Cardiac muscle cell (in vitro differentiated cells and primary cell): Measurements from ENCODE around the gene KDM1A. TPM values are rescaled to one million over a fixed set of nuclear protein-coding genes. Genes with fewer than 3 reads are reported as not detected.

Experiments
- DNase-seq, 2 donors: peaks; one replicate each; pipeline versions ENCODE4 v3.0.0 to v3.0.0-alpha.2; 2010 to 2017; ENCODE audit warnings: low read depth in 1 of 2, low spot score in 1 of 2
- H3K27ac ChIP-seq: fragments of 200-600 bp; sonication (generic); 2 replicates; pipeline ENCODE4 v1.5.1; 2016
- H3K27me3 ChIP-seq: fragments of 200-600 bp; sonication (generic); 2 replicates; pipeline ENCODE4 v1.6.0; 2016; ENCODE audit warnings: control low read depth
- H3K36me3 ChIP-seq: fragments of 200-600 bp; sonication (generic); 2 replicates; pipeline ENCODE4 v1.5.1; 2016; ENCODE audit warnings: control low read depth
- H3K4me1 ChIP-seq: fragments of 200-600 bp; sonication (generic); 2 replicates; pipeline ENCODE4 v1.8.1; 2017; ENCODE audit warnings: low read depth, mild to moderate bottlenecking, mixed run types
- H3K4me3 ChIP-seq: fragments of 200-600 bp; sonication (generic); 2 replicates; pipeline ENCODE4 v1.5.1; 2016; ENCODE audit warnings: mild to moderate bottlenecking
- H3K9me3 ChIP-seq: fragments of 200-600 bp; sonication (generic); 2 replicates; pipeline ENCODE4 v1.5.1; 2017; ENCODE audit warnings: low read depth, mild to moderate bottlenecking, control low read depth
- polyA plus RNA-seq: library from polyadenylated mRNA; unstranded; fragments of >200 nt; fragmentation: Nextera tagmentation; extraction: Ambion mirVana; gene quantifications from 2 replicates; pipeline ENCODE4 v1.2.1, GENCODE V29; 2016
- total RNA-seq: library from RNA; depleted of rRNA; stranded (reverse); fragments of >200 nt; gene quantifications from 2 replicates; pipeline ENCODE4 v1.2.3, GENCODE V29; 2016
- TF ChIP-seq, protein P1 (sequence below): IDR thresholded peaks from 2 replicates; pipeline ENCODE4 v1.5.1; 2012; ENCODE audit warnings: low read depth, mild to moderate bottlenecking, low read length

The KDM1A gene
- total and polyA plus RNA-seq, 2 experiments from 2014 or later = 138 to 168 TPM

DNA sequence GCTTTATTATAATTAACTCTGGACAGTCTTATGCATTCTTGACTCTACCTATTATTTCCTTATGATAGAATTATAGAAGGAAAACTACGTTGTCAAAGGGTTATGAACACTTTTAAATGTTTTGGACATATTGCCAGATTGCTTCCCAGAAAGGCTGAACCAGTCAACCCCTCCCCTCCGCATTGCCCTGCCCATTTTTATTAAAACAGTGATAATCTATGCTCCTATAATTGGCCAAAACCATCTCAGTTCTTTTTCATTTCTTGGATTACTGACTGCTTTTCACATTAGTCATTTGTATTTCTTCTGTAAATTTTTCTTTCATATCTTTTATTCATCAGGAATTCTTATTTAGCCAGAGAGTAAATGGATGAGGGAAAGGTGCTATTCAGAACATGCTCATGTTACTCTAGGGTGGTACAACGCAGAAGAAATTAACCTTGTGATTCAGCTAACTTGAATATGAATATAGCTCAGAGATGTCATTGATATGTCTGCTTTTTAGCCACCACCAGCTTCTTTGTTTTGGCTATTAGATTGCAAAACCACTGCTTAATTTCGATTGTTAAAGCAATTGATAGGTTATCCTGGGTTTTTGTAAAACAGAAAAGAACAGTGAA is 32.1 kb downstream of the KDM1A start:
- H3K27ac ChIP-seq = no peak overlapping the region
- H3K9me3 ChIP-seq = no peaks in the 10 kb centered on the region
- DNase-seq = no peak
- H3K4me1 ChIP-seq = peaks cover 5% of the 10 kb centered on the region
- no peaks in the 10 kb centered on the region for H3K27me3 ChIP-seq
- H3K36me3 ChIP-seq = peaks cover 36% of the 10 kb centered on the region
- H3K4me3 ChIP-seq = no peak overlapping the region
- TF ChIP-seq, protein P1, sequence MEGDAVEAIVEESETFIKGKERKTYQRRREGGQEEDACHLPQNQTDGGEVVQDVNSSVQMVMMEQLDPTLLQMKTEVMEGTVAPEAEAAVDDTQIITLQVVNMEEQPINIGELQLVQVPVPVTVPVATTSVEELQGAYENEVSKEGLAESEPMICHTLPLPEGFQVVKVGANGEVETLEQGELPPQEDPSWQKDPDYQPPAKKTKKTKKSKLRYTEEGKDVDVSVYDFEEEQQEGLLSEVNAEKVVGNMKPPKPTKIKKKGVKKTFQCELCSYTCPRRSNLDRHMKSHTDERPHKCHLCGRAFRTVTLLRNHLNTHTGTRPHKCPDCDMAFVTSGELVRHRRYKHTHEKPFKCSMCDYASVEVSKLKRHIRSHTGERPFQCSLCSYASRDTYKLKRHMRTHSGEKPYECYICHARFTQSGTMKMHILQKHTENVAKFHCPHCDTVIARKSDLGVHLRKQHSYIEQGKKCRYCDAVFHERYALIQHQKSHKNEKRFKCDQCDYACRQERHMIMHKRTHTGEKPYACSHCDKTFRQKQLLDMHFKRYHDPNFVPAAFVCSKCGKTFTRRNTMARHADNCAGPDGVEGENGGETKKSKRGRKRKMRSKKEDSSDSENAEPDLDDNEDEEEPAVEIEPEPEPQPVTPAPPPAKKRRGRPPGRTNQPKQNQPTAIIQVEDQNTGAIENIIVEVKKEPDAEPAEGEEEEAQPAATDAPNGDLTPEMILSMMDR = no peak

DNA sequence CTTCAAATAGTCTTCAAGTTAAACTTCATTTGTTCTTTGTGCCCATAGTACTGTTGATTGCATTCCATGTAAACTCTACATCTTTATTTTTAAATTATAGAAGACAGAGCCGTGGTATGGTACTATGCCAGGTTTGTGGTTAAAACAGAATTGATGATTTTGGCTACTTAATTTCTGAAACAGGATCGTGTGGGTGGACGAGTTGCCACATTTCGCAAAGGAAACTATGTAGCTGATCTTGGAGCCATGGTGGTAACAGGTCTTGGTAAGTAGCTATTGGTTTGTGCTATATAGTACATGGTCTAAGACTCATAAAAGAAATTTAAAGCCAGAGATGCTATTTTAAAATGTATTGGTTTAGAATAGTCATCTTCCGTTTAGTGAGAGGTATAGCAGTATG is 38.0 kb downstream of the KDM1A start:
- H3K36me3 ChIP-seq = peaks cover 81% of the 10 kb centered on the region

DNA sequence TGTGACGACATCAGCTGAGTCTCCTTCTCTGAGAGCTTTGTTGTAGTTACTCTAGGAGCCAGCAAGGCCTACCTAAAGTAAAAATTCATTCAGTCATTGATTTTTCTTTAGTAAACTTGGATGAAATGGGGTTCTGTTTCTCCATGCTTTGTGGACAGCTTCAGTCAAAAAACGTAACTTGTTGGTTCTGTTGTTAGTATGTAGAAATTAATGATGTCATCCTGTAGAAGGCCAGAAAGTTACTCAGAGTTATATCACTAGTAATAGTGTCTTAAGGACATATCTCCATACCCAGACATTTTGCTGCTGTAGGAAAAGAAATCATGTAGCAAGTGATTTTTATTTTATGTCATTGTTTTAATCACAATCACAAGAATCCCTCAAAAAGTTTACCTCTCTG is 43.0 kb downstream of the KDM1A start:
- TF ChIP-seq, protein P1 = no peak
- no peaks in the 10 kb centered on the region for H3K9me3 ChIP-seq
- H3K27ac ChIP-seq = no peak overlapping the region
- no peak overlapping the region for H3K4me3 ChIP-seq
- no peak for DNase-seq
- H3K36me3 ChIP-seq = peaks cover 72% of the 10 kb centered on the region
- no peaks in the 10 kb centered on the region for H3K27me3 ChIP-seq
- H3K4me1 ChIP-seq = no peaks in the 10 kb centered on the region

More for the DNA sequence above, 38.0 kb downstream of the KDM1A start:
- TF ChIP-seq, protein P1 = no peak
- DNase-seq = no peak
- Histone ChIP-seq H3K27me3 (no peaks in the 10 kb centered on the region), H3K4me3 (no peak overlapping the region), H3K9me3 (no peaks in the 10 kb centered on the region), H3K4me1 (no peaks in the 10 kb centered on the region), H3K27ac (no peak overlapping the region)

DNA sequence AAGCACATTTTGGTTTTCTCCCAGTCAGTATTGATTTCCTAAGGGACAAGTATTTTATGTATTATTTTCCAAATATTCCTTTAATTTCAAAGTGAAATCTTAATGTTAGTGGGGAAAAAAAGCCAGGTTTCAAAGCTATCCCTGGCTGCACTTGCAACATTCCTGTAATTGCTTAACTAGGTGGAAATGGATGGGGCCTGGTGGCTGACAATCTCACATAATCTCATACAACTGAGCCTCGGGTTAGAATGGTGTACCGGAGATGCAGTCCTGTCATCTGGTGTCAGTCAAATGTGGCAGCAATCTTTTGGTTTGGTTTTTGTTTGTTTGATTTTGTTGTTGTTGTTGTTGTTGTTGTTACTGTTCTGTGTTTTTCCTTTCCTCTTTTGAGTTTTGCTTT is 46.1 kb downstream of the KDM1A start:
- TF ChIP-seq, protein P1 = no peak
- H3K27ac ChIP-seq = peak overlapping the region; percentile 9
- peaks cover 63% of the 10 kb centered on the region for H3K36me3 ChIP-seq
- DNase-seq = no peak
- H3K27me3 ChIP-seq = no peaks in the 10 kb centered on the region
- H3K9me3 ChIP-seq = no peaks in the 10 kb centered on the region
- no peaks in the 10 kb centered on the region for H3K4me1 ChIP-seq
- no peak overlapping the region for H3K4me3 ChIP-seq

DNA sequence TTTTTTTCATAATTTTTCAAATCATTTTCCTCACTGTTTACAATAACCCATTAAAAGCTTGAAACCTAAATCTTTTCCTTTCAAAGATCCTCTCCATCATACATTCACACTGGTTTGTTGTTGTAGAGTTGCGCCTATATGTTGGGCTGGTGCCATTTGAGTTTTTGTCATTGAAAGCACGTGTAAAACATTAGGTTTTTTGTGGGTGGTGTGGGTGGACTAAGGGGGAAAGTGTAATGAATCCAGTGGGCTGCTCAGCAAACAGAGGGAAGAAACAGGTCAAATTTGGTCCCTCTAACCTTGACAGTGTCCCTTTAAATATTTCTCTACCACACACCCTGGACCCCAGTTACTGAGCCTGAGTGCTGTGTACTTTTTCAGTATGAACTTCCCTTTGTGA is 46.8 kb downstream of the KDM1A start:
- Histone ChIP-seq H3K4me3 (no peak overlapping the region), H3K9me3 (no peaks in the 10 kb centered on the region), H3K27ac (peak overlapping the region; percentile 31), H3K36me3 (peaks cover 64% of the 10 kb centered on the region), H3K27me3 (no peaks in the 10 kb centered on the region), H3K4me1 (no peaks in the 10 kb centered on the region)
- no peak for DNase-seq
- TF ChIP-seq, protein P1 = no peak

DNA sequence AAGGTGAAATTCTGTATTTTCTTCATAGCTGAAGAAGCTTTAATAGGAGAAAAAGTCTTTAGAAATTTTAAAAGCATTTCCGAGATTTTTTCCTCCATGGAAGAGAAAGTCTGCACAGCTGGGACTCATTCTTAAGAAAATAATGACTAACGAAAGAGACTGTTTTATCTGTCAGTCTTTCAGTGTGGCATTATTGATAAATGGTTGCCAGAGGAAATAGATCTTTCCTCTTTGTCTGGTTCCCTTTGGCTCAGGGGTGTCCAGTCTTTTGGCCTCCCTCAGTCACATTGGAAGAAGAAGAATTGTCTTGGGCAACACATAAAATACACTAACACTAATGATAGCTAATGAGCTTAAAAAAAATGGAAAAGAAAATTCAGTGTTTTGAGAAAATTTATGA is 49.9 kb downstream of the KDM1A start:
- TF ChIP-seq, protein P1 = no peak
- H3K27ac ChIP-seq = no peak overlapping the region
- H3K4me3 ChIP-seq = no peak overlapping the region
- no peaks in the 10 kb centered on the region for H3K9me3 ChIP-seq
- no peak for DNase-seq
- peaks cover 68% of the 10 kb centered on the region for H3K36me3 ChIP-seq
- H3K4me1 ChIP-seq = no peaks in the 10 kb centered on the region
- H3K27me3 ChIP-seq = no peaks in the 10 kb centered on the region
